KMS-11 (cell line): ENCODE data around the gene FSD2.

Experiments used
- H2AFZ ChIP-seq: fragments of 200-600 bp; sonication (generic); 2 replicates; pipeline ENCODE4 v1.6.1; 2016; ENCODE audit warnings: antibody characterized with exemption, mixed run types, low read depth
- H3K27ac ChIP-seq: fragments of 200-600 bp; sonication (generic); 2 replicates; pipeline ENCODE4 v1.6.1; 2016; ENCODE audit warnings: mild to moderate bottlenecking, mixed run types
- H3K27me3 ChIP-seq: fragments of 200-600 bp; sonication (generic); 2 replicates; pipeline ENCODE4 v1.6.1; 2017; ENCODE audit warnings: mild to moderate bottlenecking, low read depth, mixed run types, moderate library complexity; ENCODE audit not compliant: insufficient read depth
- H3K36me3 ChIP-seq: fragments of 200-600 bp; sonication (generic); 2 replicates; pipeline ENCODE4 v1.6.1; 2017; ENCODE audit warnings: mild to moderate bottlenecking, mixed run types; ENCODE audit not compliant: insufficient read depth
- H3K4me1 ChIP-seq: fragments of 200-600 bp; sonication (generic); 2 replicates; pipeline ENCODE4 v1.6.1; 2016; ENCODE audit warnings: mild to moderate bottlenecking, low read depth, mixed run types; ENCODE audit not compliant: poor library complexity, severe bottlenecking
- H3K4me2 ChIP-seq: fragments of 200-600 bp; sonication (generic); 2 replicates; pipeline ENCODE4 v1.7.0; 2016; ENCODE audit warnings: mild to moderate bottlenecking, mixed run types
- H3K4me3 ChIP-seq: fragments of 200-600 bp; sonication (generic); IDR thresholded peaks from 2 replicates; pipeline ENCODE4 v1.6.1; 2017; ENCODE audit warnings: low read depth, low read length, mixed read lengths; ENCODE audit not compliant: insufficient read depth
- H3K79me2 ChIP-seq: fragments of 200-600 bp; sonication (generic); 2 replicates; pipeline ENCODE4 v1.6.1; 2016; ENCODE audit warnings: low read depth, mixed run types; ENCODE audit not compliant: insufficient read depth
- H3K9ac ChIP-seq: fragments of 200-600 bp; sonication (generic); 2 replicates; pipeline ENCODE4 v1.6.1; 2016; ENCODE audit warnings: mild to moderate bottlenecking, mixed run types
- H4K20me1 ChIP-seq: fragments of 200-600 bp; sonication (generic); 2 replicates; pipeline ENCODE4 v1.6.1; 2016; ENCODE audit warnings: mild to moderate bottlenecking, mixed run types; ENCODE audit not compliant: insufficient read depth
- TF ChIP-seq, protein P1 (sequence below): fragments of 200-600 bp; sonication (generic); conservative IDR thresholded peaks from 2 replicates; pipeline ENCODE4 v1.6.1; 2017; ENCODE audit warnings: low read depth, mild to moderate bottlenecking, antibody characterized with exemption, low read length, moderate library complexity, mixed read lengths

FSD2 gene

GRCh38 chr15:82832601-82833361, 26.9 kb upstream of the FSD2 start:
- Histone ChIP-seq H3K4me2 (no peak overlapping the region), H3K27me3 (no peaks in the 10 kb centered on the region), H3K4me3 (no peak overlapping the region), H3K27ac (no peak overlapping the region), H3K36me3 (no peaks in the 10 kb centered on the region), H2AFZ (no peak overlapping the region), H3K79me2 (no peaks in the 10 kb centered on the region), H4K20me1 (no peaks in the 10 kb centered on the region), H3K9ac (no peak overlapping the region), H3K4me1 (no peaks in the 10 kb centered on the region)
- TF ChIP-seq, protein P1, sequence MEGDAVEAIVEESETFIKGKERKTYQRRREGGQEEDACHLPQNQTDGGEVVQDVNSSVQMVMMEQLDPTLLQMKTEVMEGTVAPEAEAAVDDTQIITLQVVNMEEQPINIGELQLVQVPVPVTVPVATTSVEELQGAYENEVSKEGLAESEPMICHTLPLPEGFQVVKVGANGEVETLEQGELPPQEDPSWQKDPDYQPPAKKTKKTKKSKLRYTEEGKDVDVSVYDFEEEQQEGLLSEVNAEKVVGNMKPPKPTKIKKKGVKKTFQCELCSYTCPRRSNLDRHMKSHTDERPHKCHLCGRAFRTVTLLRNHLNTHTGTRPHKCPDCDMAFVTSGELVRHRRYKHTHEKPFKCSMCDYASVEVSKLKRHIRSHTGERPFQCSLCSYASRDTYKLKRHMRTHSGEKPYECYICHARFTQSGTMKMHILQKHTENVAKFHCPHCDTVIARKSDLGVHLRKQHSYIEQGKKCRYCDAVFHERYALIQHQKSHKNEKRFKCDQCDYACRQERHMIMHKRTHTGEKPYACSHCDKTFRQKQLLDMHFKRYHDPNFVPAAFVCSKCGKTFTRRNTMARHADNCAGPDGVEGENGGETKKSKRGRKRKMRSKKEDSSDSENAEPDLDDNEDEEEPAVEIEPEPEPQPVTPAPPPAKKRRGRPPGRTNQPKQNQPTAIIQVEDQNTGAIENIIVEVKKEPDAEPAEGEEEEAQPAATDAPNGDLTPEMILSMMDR: no peak

- Histone ChIP-seq H3K9ac (no peak overlapping the region), H2AFZ (no peak overlapping the region), H3K79me2 (no peaks in the 10 kb centered on the region), H3K4me2 (no peak overlapping the region), H3K4me1 (no peaks in the 10 kb centered on the region), H3K4me3 (no peak overlapping the region), H3K27ac (no peak overlapping the region), H3K27me3 (no peaks in the 10 kb centered on the region), H3K36me3 (no peaks in the 10 kb centered on the region), H4K20me1 (no peaks in the 10 kb centered on the region)
- TF ChIP-seq, protein P1: no peak
Measured at GRCh38 chr15:82831894-82832600, 26.2 kb upstream of the FSD2 start.

GRCh38 chr15:82830427-82831173, 24.7 kb upstream of the FSD2 start:
- Histone ChIP-seq H3K27ac (no peak overlapping the region), H3K27me3 (no peaks in the 10 kb centered on the region), H3K79me2 (no peaks in the 10 kb centered on the region), H3K4me2 (no peak overlapping the region), H4K20me1 (no peaks in the 10 kb centered on the region), H3K4me3 (no peak overlapping the region), H2AFZ (no peak overlapping the region), H3K4me1 (no peaks in the 10 kb centered on the region), H3K9ac (no peak overlapping the region), H3K36me3 (no peaks in the 10 kb centered on the region)
- TF ChIP-seq, protein P1: no peak

DNA sequence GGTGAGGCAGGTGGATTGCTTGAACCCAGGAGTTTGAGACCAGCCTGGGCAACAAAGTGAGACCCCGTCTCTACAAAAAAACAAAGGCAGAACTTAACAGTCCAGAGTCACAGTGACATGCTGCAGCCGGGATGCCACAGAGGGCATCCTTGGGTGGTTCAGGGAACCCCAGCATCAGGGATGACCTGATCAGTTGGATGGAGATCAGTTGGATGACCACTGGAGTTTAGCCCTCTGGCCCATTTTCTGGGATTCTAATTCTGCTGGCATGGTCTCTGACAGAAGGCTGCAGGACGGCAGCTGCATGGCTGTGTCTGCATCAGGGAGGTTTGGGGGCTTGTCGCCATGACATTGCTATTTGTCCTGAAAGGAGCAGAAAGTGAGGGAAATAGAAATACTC, 23.4 kb upstream of the FSD2 start:
- Histone ChIP-seq H3K27me3 (no peaks in the 10 kb centered on the region), H3K79me2 (no peaks in the 10 kb centered on the region), H2AFZ (no peak overlapping the region), H4K20me1 (no peaks in the 10 kb centered on the region), H3K4me1 (no peaks in the 10 kb centered on the region), H3K9ac (no peak overlapping the region), H3K36me3 (no peaks in the 10 kb centered on the region), H3K27ac (no peak overlapping the region), H3K4me2 (no peak overlapping the region), H3K4me3 (no peak overlapping the region)
- TF ChIP-seq, protein P1: no peak
